ENCODE measurements around the gene PAPPA.

The PAPPA gene

DNA sequence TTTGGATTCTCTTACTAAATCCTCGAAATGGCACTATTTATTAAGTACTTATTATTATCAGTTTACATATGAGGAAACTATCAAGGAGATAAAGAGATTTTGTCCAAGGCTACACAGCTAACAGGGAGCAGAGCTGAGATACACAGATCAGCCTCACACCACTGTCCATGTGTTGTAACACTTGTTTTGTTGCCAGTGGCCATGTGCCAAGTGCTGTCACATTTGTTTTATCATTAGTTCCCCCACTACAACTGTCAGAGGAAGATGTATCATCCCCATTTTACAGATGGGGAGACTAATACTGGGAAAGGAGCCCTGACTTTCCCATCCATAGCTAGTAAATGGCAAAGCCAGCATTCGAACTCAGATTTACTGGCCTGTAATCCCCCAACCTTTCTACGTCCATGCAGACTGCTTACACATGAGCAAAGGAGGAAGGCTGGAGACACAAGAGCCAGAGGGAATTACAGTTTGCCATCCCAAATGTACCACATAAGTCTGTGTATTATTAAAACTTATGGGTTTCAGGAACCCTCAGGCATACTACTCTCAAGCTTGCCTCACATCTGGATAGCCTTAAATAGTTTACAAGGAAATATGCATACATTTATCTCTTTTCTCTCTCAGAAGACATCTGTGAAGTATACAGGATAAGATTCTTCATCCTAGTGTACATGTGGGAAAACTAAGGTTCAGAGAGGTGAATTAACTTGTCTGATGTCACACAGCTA is 25.1 kb downstream of the PAPPA start:
- no peaks in the 10 kb centered on the region for H3K27me3 ChIP-seq
- H3K27ac ChIP-seq = no peak overlapping the region
- no peaks in the 10 kb centered on the region for H3K4me1 ChIP-seq (ENCODE audit: control insufficient read depth in 1 of 2, insufficient read depth in 1 of 2, low read depth in 1 of 2, low read length in 1 of 2)
- no peaks in the 10 kb centered on the region for H3K9me3 ChIP-seq
- no peaks in the 10 kb centered on the region for H3K36me3 ChIP-seq
- no peak overlapping the region for H3K4me3 ChIP-seq (ENCODE audit: low read depth in 1 of 2, low read length in 1 of 2)
- TF ChIP-seq, protein P1, sequence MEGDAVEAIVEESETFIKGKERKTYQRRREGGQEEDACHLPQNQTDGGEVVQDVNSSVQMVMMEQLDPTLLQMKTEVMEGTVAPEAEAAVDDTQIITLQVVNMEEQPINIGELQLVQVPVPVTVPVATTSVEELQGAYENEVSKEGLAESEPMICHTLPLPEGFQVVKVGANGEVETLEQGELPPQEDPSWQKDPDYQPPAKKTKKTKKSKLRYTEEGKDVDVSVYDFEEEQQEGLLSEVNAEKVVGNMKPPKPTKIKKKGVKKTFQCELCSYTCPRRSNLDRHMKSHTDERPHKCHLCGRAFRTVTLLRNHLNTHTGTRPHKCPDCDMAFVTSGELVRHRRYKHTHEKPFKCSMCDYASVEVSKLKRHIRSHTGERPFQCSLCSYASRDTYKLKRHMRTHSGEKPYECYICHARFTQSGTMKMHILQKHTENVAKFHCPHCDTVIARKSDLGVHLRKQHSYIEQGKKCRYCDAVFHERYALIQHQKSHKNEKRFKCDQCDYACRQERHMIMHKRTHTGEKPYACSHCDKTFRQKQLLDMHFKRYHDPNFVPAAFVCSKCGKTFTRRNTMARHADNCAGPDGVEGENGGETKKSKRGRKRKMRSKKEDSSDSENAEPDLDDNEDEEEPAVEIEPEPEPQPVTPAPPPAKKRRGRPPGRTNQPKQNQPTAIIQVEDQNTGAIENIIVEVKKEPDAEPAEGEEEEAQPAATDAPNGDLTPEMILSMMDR (IDR thresholded peaks at IDR 0.05) = no peak

DNA sequence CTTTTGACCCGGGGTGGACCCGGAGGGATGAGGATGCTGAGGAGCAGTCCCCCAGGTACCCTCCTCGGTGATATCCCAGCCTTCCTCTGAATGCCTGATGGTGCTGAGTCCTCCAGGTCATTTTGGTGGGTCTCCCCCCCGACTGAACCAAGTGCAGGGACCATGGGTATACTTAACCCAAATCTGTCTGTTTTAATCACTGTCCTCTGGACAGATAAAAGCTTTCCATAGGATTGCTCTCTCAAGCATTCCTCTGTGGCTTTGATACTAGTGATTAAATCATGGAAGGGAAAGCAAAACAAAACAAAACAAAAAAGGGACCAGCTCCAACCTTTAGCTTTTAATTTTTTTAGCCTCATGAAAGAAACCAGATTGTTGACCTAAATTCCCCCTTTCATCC is 26.0 kb downstream of the PAPPA start:
- Histone ChIP-seq H3K27me3 (no peaks in the 10 kb centered on the region), H3K36me3 (no peaks in the 10 kb centered on the region), H3K4me3 (ENCODE audit: low read depth in 1 of 2, low read length in 1 of 2) (no peak overlapping the region), H3K27ac (no peak overlapping the region), H3K4me1 (ENCODE audit: control insufficient read depth in 1 of 2, insufficient read depth in 1 of 2, low read depth in 1 of 2, low read length in 1 of 2) (no peaks in the 10 kb centered on the region), H3K9me3 (no peaks in the 10 kb centered on the region)
- TF ChIP-seq, protein P1 (IDR thresholded peaks at IDR 0.05) = no peak

DNA sequence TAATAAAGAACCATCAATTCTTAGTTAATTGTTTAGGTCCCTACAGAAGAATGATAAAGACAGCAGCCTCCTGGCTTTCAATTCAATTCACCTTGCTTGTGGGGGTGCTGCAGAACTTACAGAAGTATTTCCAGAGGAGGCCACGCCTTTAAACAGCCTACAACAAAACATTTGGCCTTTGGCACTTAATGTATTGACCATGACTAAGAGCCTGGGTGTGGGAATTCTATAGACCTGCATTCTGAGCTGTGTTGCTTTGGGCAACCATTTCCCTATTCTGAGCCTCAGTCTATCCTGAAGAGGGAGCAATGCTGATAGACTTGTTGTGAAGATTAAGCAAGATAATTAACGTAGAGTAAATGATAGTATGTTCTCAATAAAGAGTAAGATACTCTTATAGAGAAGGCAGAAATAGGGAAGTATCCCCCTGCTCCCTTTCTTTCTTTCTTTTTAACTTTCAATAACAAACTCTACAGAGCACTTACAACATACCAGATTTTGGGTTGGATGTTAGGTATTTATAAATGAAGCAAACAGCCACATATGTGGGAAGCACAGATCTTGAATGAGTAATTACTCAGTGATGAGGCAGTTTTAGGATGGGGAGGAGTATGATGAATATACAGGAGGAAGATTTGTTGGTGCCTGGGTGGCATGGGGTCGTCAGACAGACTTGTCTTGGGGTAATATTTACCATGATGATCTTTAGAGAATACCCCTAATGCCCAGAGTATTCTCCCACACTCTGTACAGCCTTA is 28.4 kb downstream of the PAPPA start:
- no peak overlapping the region for H3K4me3 ChIP-seq (ENCODE audit: low read depth in 1 of 2, low read length in 1 of 2)
- TF ChIP-seq, protein P1 (IDR thresholded peaks at IDR 0.05) = no peak
- H3K27ac ChIP-seq = no peak overlapping the region
- no peaks in the 10 kb centered on the region for H3K4me1 ChIP-seq (ENCODE audit: control insufficient read depth in 1 of 2, insufficient read depth in 1 of 2, low read depth in 1 of 2, low read length in 1 of 2)
- H3K36me3 ChIP-seq = no peaks in the 10 kb centered on the region
- H3K27me3 ChIP-seq = no peaks in the 10 kb centered on the region
- H3K9me3 ChIP-seq = no peaks in the 10 kb centered on the region

DNA sequence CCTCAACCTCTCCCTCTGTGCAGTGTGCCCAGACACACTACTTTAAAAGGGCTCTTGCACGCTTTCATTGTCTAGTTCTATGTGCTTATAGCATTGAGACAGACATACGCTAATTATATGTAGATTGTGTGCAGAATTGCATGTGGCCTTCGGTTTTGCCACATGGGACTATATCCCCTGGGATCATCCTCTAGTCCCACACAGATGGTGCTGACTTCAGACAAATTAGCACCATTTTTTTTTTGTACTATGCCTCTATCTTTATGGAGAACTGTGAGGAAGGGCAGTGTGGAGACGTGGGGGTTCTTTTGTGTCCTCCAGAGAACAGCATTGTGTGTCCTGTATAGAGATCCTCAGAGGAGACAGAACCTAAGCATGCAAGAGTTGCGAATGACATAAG is 29.3 kb downstream of the PAPPA start:
- no peaks in the 10 kb centered on the region for H3K27me3 ChIP-seq
- no peak overlapping the region for H3K27ac ChIP-seq
- TF ChIP-seq, protein P1 (IDR thresholded peaks at IDR 0.05) = no peak

DNA sequence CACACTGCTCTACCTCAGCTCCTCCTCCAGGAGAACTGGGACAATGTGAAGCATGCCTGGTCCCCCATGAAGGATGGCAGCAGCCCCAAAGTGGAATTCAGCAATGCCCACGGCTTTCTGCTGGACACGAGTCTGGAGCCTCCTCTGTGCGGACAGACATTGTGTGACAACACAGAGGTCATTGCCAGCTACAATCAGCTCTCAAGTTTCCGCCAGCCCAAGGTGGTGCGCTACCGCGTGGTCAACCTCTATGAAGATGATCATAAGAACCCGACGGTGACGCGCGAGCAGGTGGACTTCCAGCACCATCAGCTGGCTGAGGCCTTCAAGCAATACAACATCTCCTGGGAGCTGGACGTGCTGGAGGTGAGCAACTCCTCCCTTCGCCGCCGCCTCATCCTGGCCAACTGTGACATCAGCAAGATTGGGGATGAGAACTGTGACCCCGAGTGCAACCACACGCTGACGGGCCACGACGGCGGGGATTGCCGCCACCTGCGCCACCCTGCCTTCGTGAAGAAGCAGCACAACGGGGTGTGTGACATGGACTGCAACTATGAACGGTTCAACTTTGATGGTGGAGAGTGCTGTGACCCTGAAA is 34.1 kb downstream of the PAPPA start:
- Histone ChIP-seq H3K27me3 (no peaks in the 10 kb centered on the region), H3K27ac (no peak overlapping the region), H3K9me3 (no peaks in the 10 kb centered on the region), H3K4me1 (ENCODE audit: control insufficient read depth in 1 of 2, insufficient read depth in 1 of 2, low read depth in 1 of 2, low read length in 1 of 2) (no peaks in the 10 kb centered on the region), H3K4me3 (ENCODE audit: low read depth in 1 of 2, low read length in 1 of 2) (no peak overlapping the region), H3K36me3 (no peaks in the 10 kb centered on the region)
- TF ChIP-seq, protein P1 (IDR thresholded peaks at IDR 0.05) = no peak

More for the DNA sequence above, 29.3 kb downstream of the PAPPA start:
- H3K4me3 ChIP-seq (ENCODE audit: low read depth in 1 of 2, low read length in 1 of 2) = no peak overlapping the region
- H3K36me3 ChIP-seq = no peaks in the 10 kb centered on the region
- no peaks in the 10 kb centered on the region for H3K4me1 ChIP-seq (ENCODE audit: control insufficient read depth in 1 of 2, insufficient read depth in 1 of 2, low read depth in 1 of 2, low read length in 1 of 2)
- H3K9me3 ChIP-seq = no peaks in the 10 kb centered on the region

Data from neutrophil (primary cell).